GM23338 (cell line): ENCODE data around the gene FBXW8. TPM values are rescaled to one million over a fixed set of nuclear protein-coding genes. Genes with fewer than 3 reads are reported as not detected.

Experiments
- ATAC-seq: fragments of 200-7000 bp; cut with Tn5 transposase; 3 replicates; pipeline ENCODE4 v1.9.1; 2020
- DNase-seq: peaks from one replicate; pipeline ENCODE4 v3.0.0-alpha.2; 2015; ENCODE audit warnings: low spot score
- H2AFZ ChIP-seq: fragments of 200-600 bp; sonication (generic); 2 replicates; pipeline ENCODE4 v1.8.0; 2016; ENCODE audit warnings: antibody characterized with exemption, mild to moderate bottlenecking, moderate library complexity
- H3F3A ChIP-seq: fragments of 200-600 bp; sonication (generic); replicated peaks from 2 replicates; pipeline ENCODE4 v1.8.0; 2017; ENCODE audit warnings: antibody characterized with exemption, mixed run types, low read depth
- H3K27ac ChIP-seq: fragments of 200-600 bp; sonication (generic); 2 replicates; pipeline ENCODE4 v1.6.1; 2016; ENCODE audit warnings: low read depth
- H3K27me3 ChIP-seq: fragments of 200-600 bp; sonication (generic); 2 replicates; pipeline ENCODE4 v1.8.0; 2016; ENCODE audit warnings: mild to moderate bottlenecking, mixed run types, moderate library complexity; ENCODE audit not compliant: insufficient read depth
- H3K36me3 ChIP-seq: fragments of 200-600 bp; sonication (generic); 2 replicates; pipeline ENCODE4 v1.8.0; 2016; ENCODE audit warnings: mild to moderate bottlenecking; ENCODE audit not compliant: insufficient read depth
- H3K4me1 ChIP-seq: fragments of 200-600 bp; sonication (generic); 2 replicates; pipeline ENCODE4 v1.8.0; 2016; ENCODE audit warnings: mild to moderate bottlenecking, moderate library complexity; ENCODE audit not compliant: insufficient read depth
- H3K4me2 ChIP-seq: fragments of 200-600 bp; sonication (generic); 2 replicates; pipeline ENCODE4 v1.7.1; 2017; ENCODE audit warnings: mixed run types
- H3K4me3 ChIP-seq: fragments of 200-600 bp; sonication (generic); 2 replicates; pipeline ENCODE4 v1.6.1; 2016; ENCODE audit warnings: mixed run types
- H3K79me2 ChIP-seq: fragments of 200-600 bp; sonication (generic); replicated peaks from 2 replicates; pipeline ENCODE4 v1.8.0; 2017; ENCODE audit warnings: mild to moderate bottlenecking; ENCODE audit not compliant: insufficient read depth
- H3K9me2 ChIP-seq: fragments of 200-600 bp; sonication (generic); 2 replicates; pipeline ENCODE4 v1.8.0; 2017; ENCODE audit not compliant: insufficient read depth
- H4K20me1 ChIP-seq: fragments of 200-600 bp; sonication (generic); replicated peaks from 2 replicates; pipeline ENCODE4 v1.8.0; 2017; ENCODE audit warnings: mild to moderate bottlenecking; ENCODE audit not compliant: insufficient read depth
- H3K27ac Mint-ChIP-seq: 2 replicates; pipeline ENCODE4 v1.8.0; 2020; ENCODE audit warnings: inconsistent platforms, mild to moderate bottlenecking, moderate library complexity, mixed read lengths
- H3K27me3 Mint-ChIP-seq: 3 replicates; pipeline ENCODE4 v1.8.0; 2022; ENCODE audit warnings: low read depth, mild to moderate bottlenecking, moderate library complexity, mixed read lengths, inconsistent platforms; ENCODE audit not compliant: insufficient read depth, poor library complexity
- H3K36me3 Mint-ChIP-seq: 3 replicates; pipeline ENCODE4 v1.8.0; 2021; ENCODE audit warnings: low read depth, mild to moderate bottlenecking, inconsistent platforms, moderate library complexity, mixed read lengths
- H3K4me1 Mint-ChIP-seq: 3 replicates; pipeline ENCODE4 v1.8.0; 2020; ENCODE audit warnings: mild to moderate bottlenecking, inconsistent platforms, mixed read lengths
- H3K4me3 Mint-ChIP-seq: 3 replicates; pipeline ENCODE4 v1.8.0; 2021; ENCODE audit warnings: moderate library complexity, mild to moderate bottlenecking, inconsistent platforms, mixed read lengths
- H3K9me3 Mint-ChIP-seq: 3 replicates; pipeline ENCODE4 v1.8.0; 2020; ENCODE audit warnings: moderate library complexity, mild to moderate bottlenecking, inconsistent platforms, mixed read lengths
- CTCF ChIP-seq, 2 experiments: fragments of 200-600 bp in 1 of 2; sonication (generic) in 1 of 2; conservative IDR thresholded peaks; 2 replicates each; pipeline versions ENCODE4 v1.5.1 to v1.6.1; 2016 to 2017; ENCODE audit warnings: antibody characterized with exemption in 2 of 2, low read depth in 2 of 2, mild to moderate bottlenecking in 2 of 2, moderate library complexity in 1 of 2
- EZH2 ChIP-seq: fragments of 200-600 bp; sonication (generic); IDR thresholded peaks from one replicate; pipeline ENCODE4 v1.8.0; 2017; ENCODE audit warnings: antibody characterized with exemption, mild to moderate bottlenecking, low read depth; ENCODE audit not compliant: unreplicated experiment
- EZH2phosphoT487 ChIP-seq: fragments of 200-600 bp; sonication (generic); IDR thresholded peaks from one replicate; pipeline ENCODE4 v1.8.1; 2018; ENCODE audit warnings: antibody characterized with exemption; ENCODE audit not compliant: unreplicated experiment
- JUNB ChIP-seq: IDR thresholded peaks from one replicate; pipeline ENCODE4 v1.6.1; 2016; ENCODE audit warnings: antibody characterized with exemption; ENCODE audit not compliant: unreplicated experiment
- NANOG ChIP-seq: IDR thresholded peaks from 2 replicates; pipeline ENCODE4 v1.6.1; 2016; ENCODE audit warnings: antibody characterized with exemption, borderline replicate concordance
- POLR2AphosphoS5 ChIP-seq: IDR thresholded peaks from 2 replicates; pipeline ENCODE4 v1.6.1; 2016; ENCODE audit warnings: antibody characterized with exemption, low read depth
- STAT1 ChIP-seq: IDR thresholded peaks from one replicate; pipeline ENCODE4 v1.6.1; 2016; ENCODE audit warnings: antibody characterized with exemption; ENCODE audit not compliant: unreplicated experiment
- polyA plus RNA-seq: library from polyadenylated mRNA; unstranded; fragments of >200 nt; fragmentation: Nextera tagmentation; extraction: Ambion mirVana; gene quantifications from 2 replicates; pipeline ENCODE4 v1.2.1, GENCODE V29; 2016
- total RNA-seq: library from RNA; depleted of rRNA; stranded (reverse); fragments of >200 nt; shearing (Covaris generic); gene quantifications from 2 replicates; pipeline ENCODE4 v1.2.3, GENCODE V29; 2014
- TF ChIP-seq, protein P1 (sequence below): IDR thresholded peaks from one replicate; pipeline ENCODE4 v1.6.1; 2018; ENCODE audit warnings: antibody characterized with exemption; ENCODE audit not compliant: unreplicated experiment
- TF ChIP-seq, protein P2 (sequence below): fragments of 250-450 bp; sonication (Bioruptor Pico); IDR thresholded peaks from 2 replicates; pipeline ENCODE4 v1.5.0; 2020; ENCODE audit warnings: mild to moderate bottlenecking, moderate library complexity

FBXW8 gene
- total and polyA plus RNA-seq, 2 experiments from 2014 or later: 4.6 to 13.9 TPM

GRCh38 chr12:116916714-116917114 is 6.0 kb downstream of the FBXW8 start:
- peak overlapping the region; percentile 39; the same call in 1 of the 2 replicates for H3K27ac ChIP-seq
- peaks cover 11% of the 10 kb centered on the region; the same call in 1 of the 2 replicates for H4K20me1 ChIP-seq
- ATAC-seq (peak; percentile 55), DNase-seq (peak; percentile 26)
- H3F3A ChIP-seq: 0 out of 2 replicates have a peak, but pooled peaks cover 4% of the 10 kb centered on the region
- no peak for TF ChIP-seq NANOG
- peak in 1 of 2 experiments; percentile 23; a peak in 2 of 4 replicates for TF ChIP-seq CTCF (conservative IDR thresholded peaks at IDR 0.05; ENCODE audit: low read depth in 2 of 2)
- TF ChIP-seq, protein P1, sequence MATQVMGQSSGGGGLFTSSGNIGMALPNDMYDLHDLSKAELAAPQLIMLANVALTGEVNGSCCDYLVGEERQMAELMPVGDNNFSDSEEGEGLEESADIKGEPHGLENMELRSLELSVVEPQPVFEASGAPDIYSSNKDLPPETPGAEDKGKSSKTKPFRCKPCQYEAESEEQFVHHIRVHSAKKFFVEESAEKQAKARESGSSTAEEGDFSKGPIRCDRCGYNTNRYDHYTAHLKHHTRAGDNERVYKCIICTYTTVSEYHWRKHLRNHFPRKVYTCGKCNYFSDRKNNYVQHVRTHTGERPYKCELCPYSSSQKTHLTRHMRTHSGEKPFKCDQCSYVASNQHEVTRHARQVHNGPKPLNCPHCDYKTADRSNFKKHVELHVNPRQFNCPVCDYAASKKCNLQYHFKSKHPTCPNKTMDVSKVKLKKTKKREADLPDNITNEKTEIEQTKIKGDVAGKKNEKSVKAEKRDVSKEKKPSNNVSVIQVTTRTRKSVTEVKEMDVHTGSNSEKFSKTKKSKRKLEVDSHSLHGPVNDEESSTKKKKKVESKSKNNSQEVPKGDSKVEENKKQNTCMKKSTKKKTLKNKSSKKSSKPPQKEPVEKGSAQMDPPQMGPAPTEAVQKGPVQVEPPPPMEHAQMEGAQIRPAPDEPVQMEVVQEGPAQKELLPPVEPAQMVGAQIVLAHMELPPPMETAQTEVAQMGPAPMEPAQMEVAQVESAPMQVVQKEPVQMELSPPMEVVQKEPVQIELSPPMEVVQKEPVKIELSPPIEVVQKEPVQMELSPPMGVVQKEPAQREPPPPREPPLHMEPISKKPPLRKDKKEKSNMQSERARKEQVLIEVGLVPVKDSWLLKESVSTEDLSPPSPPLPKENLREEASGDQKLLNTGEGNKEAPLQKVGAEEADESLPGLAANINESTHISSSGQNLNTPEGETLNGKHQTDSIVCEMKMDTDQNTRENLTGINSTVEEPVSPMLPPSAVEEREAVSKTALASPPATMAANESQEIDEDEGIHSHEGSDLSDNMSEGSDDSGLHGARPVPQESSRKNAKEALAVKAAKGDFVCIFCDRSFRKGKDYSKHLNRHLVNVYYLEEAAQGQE: no peak
- TF ChIP-seq POLR2AphosphoS5: no peak
- H3K27me3 ChIP-seq: no peaks in the 10 kb centered on the region
- no peaks in the 10 kb centered on the region for H3K36me3 ChIP-seq
- peaks cover 6% of the 10 kb centered on the region; the same call in 1 of the 2 replicates for H3K4me1 ChIP-seq
- no peak overlapping the region for H3K4me3 Mint-ChIP-seq
- peaks cover 22% of the 10 kb centered on the region; the same call in 2 of the 3 replicates for H3K36me3 Mint-ChIP-seq
- H3K27ac Mint-ChIP-seq: peak overlapping the region; percentile 81
- H3K4me1 Mint-ChIP-seq: peaks cover 23% of the 10 kb centered on the region
- H3K27me3 Mint-ChIP-seq: peaks cover 2% of the 10 kb centered on the region
- H3K9me2 ChIP-seq: no peaks in the 10 kb centered on the region; the same call in 1 of the 2 replicates
- H3K4me2 ChIP-seq: no peak overlapping the region
- H3K9me3 Mint-ChIP-seq: no peaks in the 10 kb centered on the region
- no peak overlapping the region for H2AFZ ChIP-seq
- H3K79me2 ChIP-seq: peaks cover 26% of the 10 kb centered on the region
- no peak overlapping the region for H3K4me3 ChIP-seq

- H2AFZ ChIP-seq: no peak overlapping the region
- no peak overlapping the region for H3K4me3 Mint-ChIP-seq
- no peak overlapping the region for H3K4me3 ChIP-seq
- H3K4me2 ChIP-seq: no peak overlapping the region
- peak; percentile 24 for DNase-seq
- H4K20me1 ChIP-seq: peaks cover 4% of the 10 kb centered on the region; the same call in 1 of the 2 replicates
- H3K9me2 ChIP-seq: no peaks in the 10 kb centered on the region; the same call in 1 of the 2 replicates
- no peak for ATAC-seq
- no peak overlapping the region for H3K27ac Mint-ChIP-seq
- no peaks in the 10 kb centered on the region for H3K9me3 Mint-ChIP-seq
- peaks cover 18% of the 10 kb centered on the region; the same call in 2 of the 3 replicates for H3K36me3 Mint-ChIP-seq
- H3K36me3 ChIP-seq: no peaks in the 10 kb centered on the region
- H3K27ac ChIP-seq: no peak overlapping the region
- H3F3A ChIP-seq: 0 out of 2 replicates have a peak, but pooled peaks cover 4% of the 10 kb centered on the region
- H3K27me3 ChIP-seq: no peaks in the 10 kb centered on the region
- peaks cover 10% of the 10 kb centered on the region for H3K79me2 ChIP-seq
- H3K4me1 ChIP-seq: peaks cover 6% of the 10 kb centered on the region; the same call in 1 of the 2 replicates
- H3K4me1 Mint-ChIP-seq: peaks cover 23% of the 10 kb centered on the region
- no peaks in the 10 kb centered on the region for H3K27me3 Mint-ChIP-seq
- no peak for TF ChIP-seq EZH2
- no peak for TF ChIP-seq STAT1
- no peak for TF ChIP-seq POLR2AphosphoS5
- TF ChIP-seq NANOG: no peak
- TF ChIP-seq, protein P2, sequence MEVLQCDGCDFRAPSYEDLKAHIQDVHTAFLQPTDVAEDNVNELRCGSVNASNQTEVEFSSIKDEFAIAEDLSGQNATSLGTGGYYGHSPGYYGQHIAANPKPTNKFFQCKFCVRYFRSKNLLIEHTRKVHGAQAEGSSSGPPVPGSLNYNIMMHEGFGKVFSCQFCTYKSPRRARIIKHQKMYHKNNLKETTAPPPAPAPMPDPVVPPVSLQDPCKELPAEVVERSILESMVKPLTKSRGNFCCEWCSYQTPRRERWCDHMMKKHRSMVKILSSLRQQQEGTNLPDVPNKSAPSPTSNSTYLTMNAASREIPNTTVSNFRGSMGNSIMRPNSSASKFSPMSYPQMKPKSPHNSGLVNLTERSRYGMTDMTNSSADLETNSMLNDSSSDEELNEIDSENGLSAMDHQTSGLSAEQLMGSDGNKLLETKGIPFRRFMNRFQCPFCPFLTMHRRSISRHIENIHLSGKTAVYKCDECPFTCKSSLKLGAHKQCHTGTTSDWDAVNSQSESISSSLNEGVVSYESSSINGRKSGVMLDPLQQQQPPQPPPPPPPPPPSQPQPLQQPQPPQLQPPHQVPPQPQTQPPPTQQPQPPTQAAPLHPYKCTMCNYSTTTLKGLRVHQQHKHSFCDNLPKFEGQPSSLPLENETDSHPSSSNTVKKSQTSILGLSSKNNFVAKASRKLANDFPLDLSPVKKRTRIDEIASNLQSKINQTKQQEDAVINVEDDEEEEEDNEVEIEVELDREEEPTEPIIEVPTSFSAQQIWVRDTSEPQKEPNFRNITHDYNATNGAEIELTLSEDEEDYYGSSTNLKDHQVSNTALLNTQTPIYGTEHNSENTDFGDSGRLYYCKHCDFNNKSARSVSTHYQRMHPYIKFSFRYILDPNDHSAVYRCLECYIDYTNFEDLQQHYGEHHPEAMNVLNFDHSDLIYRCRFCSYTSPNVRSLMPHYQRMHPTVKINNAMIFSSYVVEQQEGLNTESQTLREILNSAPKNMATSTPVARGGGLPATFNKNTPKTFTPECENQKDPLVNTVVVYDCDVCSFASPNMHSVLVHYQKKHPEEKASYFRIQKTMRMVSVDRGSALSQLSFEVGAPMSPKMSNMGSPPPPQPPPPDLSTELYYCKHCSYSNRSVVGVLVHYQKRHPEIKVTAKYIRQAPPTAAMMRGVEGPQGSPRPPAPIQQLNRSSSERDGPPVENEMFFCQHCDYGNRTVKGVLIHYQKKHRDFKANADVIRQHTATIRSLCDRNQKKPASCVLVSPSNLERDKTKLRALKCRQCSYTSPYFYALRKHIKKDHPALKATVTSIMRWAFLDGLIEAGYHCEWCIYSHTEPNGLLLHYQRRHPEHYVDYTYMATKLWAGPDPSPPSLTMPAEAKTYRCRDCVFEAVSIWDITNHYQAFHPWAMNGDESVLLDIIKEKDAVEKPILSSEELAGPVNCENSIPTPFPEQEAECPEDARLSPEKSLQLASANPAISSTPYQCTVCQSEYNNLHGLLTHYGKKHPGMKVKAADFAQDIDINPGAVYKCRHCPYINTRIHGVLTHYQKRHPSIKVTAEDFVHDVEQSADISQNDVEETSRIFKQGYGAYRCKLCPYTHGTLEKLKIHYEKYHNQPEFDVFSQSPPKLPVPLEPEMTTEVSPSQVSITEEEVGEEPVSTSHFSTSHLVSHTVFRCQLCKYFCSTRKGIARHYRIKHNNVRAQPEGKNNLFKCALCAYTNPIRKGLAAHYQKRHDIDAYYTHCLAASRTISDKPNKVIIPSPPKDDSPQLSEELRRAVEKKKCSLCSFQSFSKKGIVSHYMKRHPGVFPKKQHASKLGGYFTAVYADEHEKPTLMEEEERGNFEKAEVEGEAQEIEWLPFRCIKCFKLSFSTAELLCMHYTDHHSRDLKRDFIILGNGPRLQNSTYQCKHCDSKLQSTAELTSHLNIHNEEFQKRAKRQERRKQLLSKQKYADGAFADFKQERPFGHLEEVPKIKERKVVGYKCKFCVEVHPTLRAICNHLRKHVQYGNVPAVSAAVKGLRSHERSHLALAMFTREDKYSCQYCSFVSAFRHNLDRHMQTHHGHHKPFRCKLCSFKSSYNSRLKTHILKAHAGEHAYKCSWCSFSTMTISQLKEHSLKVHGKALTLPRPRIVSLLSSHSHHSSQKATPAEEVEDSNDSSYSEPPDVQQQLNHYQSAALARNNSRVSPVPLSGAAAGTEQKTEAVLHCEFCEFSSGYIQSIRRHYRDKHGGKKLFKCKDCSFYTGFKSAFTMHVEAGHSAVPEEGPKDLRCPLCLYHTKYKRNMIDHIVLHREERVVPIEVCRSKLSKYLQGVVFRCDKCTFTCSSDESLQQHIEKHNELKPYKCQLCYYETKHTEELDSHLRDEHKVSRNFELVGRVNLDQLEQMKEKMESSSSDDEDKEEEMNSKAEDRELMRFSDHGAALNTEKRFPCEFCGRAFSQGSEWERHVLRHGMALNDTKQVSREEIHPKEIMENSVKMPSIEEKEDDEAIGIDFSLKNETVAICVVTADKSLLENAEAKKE (CRISPR knock-in tag): no peak
- TF ChIP-seq EZH2phosphoT487: no peak
- no peak for TF ChIP-seq JUNB
Observed at GRCh38 chr12:116918464-116918863, 7.7 kb downstream of the FBXW8 start.
